Stimulated activated CD4-positive, alpha-beta T cell treated with anti-CD3 and anti-CD28 coated beads, TNF-alpha, amount 100 ng/mL, for 1 hour (primary cell): Measurements from ENCODE around the gene NR3C2.
"Not testable (repeated sequence)": the region's sequence is repeated elsewhere in the genome, so short reads cannot be mapped to it uniquely, and the experiment has no call there.

Experiments used
- DNase-seq, 3 donors: peaks; one replicate each; pipeline ENCODE4 v3.0.0-alpha.2; 2020; ENCODE audit warnings: low read depth in 3 of 3, low spot score in 1 of 3

NR3C2 gene

DNA sequence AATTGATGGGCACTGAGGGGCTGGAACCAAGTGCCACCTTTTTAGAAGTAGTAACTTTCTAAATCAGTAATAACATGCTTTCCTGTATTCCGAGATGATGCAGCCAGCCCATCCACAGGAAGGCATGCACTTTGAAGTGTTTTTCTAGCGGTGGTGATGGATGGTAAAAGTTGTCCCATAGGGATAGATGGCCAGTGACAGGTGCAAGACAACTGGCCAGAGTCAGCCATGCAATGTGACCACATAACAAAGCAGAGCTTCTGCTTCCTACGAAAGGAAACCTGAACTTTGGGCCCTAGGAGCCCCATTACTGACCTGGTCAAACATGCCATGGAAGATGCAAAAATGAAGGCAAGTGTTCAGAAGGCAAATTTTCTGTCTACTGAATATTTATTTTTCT lies 72.3 kb downstream of the NR3C2 start:
- no peak for DNase-seq

DNA sequence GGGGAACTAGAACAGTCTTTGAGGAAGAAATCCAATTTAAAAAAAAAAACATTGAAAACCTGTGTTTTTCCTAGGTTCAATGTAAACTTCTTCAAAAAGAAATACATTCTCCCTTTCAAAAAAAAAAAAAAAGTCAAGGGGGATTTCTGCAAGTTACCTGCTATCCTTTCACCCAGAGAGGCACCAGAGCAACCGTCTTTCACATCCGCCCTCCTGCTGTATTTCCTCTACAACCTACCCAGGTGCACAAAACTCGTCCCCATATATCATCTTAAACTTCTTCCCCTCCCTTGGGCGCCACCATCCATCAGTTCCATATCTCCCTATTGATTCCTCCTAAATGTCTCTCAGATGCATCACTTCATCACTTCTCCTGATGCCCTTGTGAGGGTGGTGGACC lies 74.5 kb downstream of the NR3C2 start:
- no peak for DNase-seq

DNA sequence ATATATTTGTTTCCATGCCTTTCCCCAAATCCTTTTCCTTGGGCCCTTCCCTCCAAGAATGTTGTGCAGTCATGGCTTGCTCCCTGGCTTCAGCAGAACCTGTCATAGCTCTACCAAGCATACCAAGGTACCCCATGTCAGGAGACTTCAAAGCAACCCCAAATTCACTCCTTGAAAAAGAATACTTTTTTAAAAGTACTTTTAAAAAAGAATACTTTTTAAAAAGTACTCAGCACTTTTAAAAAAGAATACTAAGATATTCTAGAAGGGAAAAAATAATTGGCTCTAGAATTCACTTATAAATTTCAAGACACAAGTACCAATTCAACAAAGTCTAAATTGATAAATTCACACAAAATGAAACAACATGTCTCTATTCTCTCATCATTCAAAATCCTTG lies 76.0 kb downstream of the NR3C2 start:
- DNase-seq, result no peak

DNA sequence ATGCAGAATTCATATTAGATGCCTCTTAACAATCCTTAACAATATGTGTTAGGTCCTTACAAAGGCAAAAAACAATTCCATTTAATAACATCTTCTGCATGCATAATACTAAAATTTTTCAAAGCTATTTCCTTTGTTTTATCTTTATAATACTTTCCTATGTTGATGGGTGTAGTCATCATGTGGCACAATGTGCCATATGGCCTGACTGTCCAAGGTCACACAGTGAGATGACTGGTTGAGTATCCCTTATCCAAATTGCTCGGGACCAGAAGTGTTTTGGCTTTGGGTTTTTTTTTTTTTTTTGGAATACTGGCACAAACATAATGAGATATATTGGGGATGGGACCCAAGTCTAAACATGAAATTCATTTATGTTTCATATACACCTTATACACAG lies 77.7 kb downstream of the NR3C2 start:
- no peak for DNase-seq

DNA sequence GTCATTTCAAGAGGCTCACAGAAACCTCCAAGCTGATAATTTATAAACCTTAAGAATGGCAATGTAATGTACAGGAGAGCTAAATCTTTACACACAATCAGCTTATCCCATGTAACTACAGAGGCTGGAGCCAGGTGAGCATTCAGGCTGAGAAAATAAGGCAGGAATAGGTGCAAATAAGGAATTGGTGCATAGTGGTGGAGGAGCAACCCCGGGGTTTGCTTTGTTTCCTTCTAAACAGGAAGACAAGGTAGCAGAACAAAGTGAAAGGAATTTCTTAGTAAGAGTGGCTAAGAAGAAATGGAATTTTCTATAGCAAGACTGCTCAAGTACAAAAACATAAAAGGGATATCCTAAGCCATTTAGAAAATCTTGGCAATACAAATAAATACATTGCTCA lies 82.4 kb downstream of the NR3C2 start:
- DNase-seq, result no peak

DNA sequence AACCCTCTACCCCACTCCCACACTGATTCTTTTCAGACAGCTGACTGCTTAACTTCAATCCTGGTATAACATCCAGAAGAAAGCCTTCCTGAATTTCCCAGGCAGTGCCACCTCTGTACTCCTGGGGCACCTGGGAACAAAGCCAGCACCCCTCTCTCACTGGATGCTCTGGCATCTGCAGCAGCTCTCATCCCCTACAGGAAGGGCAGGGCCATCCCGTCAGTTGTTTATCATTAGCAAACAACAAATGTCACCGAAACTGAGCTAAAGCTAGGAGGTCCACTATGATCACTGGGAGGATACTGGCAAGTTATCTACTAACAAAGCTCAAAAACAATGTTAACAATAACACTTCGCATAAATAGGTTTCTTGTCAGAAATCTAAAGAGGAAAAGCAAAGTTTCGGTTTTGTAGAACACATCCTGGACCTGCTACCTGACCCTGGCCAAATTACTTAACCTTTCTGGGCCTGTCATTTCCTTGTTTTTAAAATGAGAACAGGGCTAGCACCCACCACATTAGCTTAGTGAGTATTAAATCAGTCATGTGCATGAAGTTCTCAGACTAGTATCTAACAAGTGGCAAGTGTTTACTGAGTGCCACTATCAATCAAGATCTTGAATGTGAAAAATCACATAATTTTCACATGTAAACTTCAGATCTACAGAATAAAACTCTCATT lies 86.6 kb downstream of the NR3C2 start:
- no peak for DNase-seq

DNA sequence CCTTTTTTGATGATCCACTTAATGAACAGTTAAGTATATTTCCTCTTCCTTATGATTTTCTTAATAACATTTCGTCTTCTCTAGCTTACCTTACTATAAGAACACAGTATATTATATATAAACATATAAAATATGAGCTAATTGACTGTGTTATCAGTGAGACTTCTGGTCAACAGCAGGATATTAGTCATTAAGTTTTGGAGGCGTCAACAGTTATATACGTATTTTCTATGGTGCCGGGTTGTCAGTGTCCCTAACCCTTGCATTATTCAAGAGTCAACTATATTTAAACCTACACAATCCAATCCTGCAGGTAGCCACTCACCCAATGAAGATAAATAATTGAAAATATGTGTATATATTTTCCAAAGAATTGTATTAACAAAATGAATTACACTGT lies 88.0 kb downstream of the NR3C2 start:
- DNase-seq, result no peak

DNA sequence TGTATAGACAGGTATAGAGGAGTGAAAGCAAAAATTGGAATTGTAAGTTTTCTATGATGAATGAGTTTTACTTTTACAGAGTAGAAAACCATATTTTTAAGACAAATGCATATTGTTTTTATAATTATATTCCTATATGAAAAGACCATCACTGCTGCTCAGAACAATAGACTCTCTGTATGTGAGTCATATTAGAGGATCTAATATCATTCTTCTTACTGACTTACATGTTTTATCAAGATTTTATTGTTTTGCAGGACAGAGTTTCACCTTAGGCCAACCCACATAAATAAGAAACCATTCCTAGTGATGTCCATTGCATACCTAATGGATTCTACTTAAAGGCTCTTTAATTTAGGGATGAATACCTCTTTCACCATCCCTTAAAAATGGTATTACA lies 88.6 kb downstream of the NR3C2 start:
- no peak for DNase-seq

DNA sequence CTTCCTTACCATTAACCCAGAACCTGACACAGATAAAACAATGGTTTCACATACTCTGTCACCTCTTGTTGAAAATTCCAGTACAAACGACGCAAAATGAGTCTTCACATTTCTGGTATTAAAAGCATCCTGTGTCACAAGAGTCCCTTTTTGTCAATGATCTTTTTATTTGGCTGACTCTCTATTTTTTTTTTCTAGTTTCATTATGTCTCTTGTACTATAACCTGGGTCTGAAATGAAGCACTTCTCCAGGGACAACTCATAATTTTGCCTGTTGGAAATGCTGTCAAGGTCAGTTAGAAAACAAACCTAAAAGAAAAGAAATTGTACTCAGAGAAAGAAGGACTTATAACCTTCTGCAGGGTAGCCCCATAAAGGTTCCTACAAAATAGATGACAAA lies 93.1 kb downstream of the NR3C2 start:
- DNase-seq, result no peak

DNA sequence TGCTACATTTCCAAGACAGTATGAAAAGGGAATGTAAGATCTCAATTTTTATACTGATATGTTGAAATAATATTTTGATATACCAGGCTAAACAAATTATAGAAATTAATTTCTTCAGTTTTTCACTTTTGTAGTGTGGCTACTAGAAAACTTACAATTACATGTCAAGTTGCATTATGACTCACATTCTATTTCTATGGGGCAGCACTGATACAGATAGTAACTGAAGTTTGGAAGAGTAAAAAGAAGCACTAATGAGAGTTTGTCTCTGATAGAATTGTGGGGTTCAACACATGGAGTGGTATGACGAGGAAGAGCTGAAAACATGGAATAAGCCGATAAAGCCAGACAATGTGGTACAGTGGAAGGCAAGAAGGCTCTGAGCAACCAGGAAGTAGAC lies 95.6 kb downstream of the NR3C2 start:
- DNase-seq, result no peak

DNA sequence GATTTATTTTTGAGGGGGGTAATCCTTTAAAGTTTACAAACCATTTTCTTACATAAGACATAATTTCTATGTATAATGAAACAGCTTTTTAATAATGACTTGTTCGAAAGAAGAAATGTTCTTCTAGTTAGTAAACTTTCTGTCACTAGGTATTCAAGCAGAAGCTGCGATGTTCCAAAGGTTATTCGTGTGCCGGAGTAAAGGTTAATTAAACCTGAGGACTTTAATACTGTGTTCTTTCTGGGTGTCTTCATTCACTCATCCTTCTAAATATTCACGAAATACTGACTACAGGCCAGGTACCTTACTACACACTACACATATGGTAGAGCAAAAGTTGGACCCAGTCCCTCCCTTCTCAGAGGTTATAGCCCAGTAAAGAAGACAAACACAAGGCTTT lies 96.7 kb downstream of the NR3C2 start:
- DNase-seq, result no peak

DNA sequence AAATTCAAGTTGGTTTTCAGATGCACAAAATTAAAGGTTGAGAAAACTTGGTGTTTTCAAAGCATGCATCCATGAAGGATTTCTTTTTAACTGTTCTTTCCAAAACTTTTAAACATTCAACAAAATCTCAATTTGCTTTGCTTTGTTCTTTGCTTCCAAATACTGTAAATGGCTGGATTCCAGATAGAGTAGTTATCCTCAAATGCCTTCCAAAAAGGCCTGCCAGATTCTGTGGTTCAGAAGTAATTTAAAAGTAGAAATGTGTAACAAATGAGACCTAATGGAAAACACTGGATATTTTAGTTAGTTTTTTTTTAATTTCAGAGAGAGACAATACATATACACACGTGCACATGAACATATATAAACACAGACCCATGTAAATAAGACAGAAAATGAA lies 97.3 kb downstream of the NR3C2 start:
- no peak for DNase-seq

DNA sequence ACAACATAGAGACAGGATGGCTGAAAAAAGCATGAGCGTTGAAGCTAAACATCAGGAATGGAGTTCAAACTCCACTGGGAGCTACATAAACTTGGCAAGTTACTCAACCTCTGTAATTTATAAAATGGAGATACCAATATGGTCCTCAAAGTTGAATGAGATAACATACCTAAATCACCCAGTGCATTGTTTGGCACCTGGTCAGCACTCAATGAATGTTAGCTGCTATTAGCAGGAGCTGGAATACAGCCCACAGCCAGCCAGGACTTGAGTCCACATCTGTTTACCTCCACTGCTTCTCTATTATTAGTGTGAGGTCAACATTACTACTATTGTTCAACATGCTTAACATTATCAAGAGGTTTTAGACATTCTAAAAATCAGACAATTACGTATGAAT lies 97.9 kb downstream of the NR3C2 start:
- no peak for DNase-seq

DNA sequence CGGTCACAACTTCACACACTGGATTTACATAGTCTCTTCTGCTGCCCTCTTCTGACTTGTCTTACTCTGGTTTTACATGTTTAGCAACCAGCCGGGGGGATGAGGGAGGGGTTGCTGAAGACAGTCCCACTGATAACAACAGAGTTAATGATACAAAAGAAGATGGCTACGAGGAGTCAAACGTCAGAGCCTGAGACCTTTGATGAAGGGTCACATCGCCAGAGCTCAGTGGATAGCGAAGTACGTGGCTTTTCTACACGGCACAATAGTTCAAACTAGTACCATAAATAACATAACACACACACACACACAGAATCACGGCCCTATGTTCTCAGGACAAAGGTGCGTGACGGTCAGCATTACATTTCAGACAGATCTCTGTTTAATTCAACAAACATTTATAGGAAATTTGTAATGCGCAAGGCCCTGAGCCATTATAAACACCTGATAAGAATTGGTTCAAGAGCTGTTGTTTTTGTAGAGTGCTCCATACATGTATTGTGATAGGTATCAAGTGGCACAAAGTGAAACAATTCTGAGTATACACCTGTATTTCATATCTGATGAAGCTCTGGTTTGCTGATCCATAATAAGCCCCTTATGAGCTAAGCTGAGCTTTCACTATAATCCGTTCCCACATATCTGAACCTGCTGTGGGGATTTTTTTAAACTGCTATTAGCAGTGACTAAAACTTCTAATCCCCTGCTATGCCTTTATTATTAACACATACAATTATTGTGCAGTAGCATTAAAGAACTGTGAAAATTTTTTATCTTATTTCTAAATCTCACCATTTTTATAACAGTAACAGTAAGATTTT lies 100.0 kb downstream of the NR3C2 start:
- DNase-seq, result no peak

DNA sequence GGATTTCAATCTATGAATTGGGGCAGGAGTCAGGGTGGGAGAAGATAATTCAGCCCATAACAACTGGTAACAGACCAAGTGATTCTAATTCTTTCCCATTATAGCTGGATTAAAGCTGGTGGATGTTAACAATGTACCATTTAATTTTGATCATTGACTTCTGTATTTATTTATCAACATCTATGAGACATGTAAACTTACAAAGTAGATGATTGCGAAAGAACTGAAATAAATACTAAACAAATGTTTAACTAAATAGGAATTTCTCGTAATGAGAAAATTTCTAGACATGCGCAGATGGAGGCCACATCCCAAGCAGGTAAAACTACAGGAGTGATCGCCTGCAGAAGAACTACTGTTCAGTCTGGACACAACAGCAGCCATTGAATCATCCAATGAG lies 107.1 kb downstream of the NR3C2 start:
- no peak for DNase-seq

DNA sequence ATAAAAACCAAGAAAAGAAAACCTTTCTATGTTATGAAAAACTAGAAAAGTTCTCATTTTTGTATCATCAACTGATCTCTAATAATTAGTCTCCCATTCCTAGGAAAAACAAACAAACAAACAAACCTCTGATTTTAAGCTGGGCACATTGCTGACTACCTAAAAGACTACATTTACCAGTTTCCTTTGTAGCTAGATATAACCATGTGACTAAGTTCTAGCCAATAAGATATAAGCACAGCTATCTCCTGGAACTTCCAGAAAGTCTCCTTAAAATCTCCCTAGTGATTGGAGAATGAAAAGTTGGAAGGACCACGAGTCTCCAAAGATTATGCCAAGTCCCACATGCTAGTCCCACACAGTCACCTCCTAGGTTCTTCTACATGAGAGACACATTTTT lies 108.9 kb downstream of the NR3C2 start:
- no peak for DNase-seq

DNA sequence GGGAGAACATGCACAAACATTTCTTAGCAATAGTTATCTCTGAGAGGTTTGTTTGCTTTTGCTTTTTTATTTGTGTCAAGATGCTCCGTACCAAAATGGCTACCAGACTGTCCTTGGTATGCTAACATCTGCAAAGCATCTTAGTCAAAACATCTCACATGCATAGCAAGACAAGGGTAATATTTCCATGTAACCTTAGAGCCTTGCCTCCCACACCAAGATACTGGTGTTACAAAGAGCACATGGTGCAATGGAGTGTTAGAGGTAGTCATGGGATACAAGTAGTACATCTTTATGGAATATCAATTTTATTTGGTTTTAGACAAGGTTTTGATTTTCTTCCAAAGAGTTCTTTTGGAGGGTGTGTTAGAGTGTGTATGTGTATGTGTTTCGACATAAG lies 109.7 kb downstream of the NR3C2 start:
- DNase-seq, result no peak

DNA sequence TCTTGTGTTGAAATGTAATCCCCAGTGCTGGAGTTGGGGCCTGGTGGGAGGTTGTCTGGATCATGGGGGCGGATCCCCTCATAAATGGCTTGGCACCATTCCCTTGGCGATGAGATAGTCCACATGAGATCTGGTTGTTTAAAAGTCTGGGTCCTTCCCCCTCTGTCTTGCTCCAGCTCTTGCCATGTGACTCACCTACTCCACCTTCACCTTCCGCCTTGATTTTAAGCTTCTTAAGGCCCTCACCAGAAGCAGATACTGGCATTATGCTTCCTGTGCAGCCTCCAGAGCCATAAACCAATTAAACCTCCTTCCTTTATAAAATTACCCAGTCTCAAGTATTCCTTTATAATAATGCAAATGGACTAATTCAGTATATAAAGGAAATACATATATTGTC lies 111.5 kb downstream of the NR3C2 start:
- no peak for DNase-seq

DNA sequence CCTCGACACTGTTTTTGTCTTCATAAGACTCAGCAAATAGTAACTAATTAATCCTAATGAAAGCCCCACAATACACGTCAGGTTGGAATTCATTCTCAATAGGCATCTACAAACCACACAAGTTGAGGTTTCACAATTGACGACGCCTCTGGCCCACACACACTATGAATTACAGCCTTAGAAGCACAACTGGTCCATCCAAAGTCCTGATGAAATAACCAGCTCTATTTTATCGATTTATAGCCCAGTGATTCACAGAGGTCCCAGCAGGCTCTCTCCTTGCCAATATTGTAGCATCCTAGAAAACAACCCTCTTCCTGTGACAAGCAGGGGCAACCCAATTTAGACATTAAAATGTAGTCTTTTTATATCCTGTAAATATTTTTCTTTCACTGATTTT lies 112.1 kb downstream of the NR3C2 start:
- no peak for DNase-seq

DNA sequence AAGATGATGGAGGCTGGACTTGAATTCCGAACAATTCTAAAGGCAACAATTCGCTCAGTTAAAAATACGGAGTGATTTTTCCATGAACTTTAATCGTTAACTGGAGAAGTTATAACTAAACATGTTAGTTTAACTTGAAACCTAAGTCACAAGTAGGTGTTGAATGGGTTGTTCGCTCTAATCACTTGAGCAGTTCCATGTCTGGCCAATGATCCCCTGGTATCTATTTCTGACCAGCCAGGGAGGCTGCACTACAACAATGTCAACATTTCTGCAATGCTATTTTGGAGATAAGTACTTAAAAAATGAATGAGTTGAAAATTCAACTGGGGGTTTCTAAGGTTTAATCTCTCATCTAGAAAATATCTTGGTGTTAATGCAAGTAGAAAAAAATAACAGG lies 112.5 kb downstream of the NR3C2 start:
- no peak for DNase-seq

DNA sequence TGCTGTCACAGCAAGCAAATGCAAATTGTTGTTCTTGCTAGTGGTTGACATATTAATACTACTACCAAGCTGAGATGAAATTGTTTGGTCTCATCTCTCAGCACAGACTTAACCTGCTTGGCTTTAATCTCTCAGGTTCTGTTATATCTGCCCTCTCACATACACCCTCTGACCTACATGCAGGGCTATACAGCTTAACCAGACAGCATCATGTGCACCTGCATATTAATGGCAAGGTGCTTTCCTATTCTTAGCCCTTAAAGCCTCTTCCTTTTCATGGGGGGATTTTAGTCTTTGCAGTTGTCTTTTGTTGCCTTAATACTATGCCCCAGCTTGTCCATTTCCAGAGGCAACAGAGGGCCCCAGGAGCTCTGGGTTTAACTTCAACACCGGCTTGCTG lies 114.5 kb downstream of the NR3C2 start:
- DNase-seq, result no peak

DNA sequence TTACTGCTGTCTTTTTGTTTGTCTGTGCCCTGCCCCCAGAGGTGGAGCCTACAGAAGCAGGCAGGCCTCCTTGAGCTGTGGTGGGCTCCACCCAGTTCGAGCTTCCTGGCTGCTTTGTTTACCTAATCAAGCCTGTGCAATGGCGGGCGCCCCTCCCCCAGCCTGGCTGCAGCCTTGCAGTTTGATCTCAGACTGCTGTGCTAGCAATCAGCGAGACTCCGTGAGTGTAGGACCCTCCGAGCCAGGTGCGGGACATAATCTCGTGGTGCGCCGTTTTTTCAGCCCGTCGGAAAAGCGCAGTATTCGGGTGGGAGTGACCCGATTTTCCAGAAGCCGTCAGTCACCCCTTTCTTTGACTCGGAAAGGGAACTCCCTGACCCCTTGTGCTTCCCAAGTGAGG lies 118.9 kb downstream of the NR3C2 start:
- not testable (repeated sequence) for DNase-seq

DNA sequence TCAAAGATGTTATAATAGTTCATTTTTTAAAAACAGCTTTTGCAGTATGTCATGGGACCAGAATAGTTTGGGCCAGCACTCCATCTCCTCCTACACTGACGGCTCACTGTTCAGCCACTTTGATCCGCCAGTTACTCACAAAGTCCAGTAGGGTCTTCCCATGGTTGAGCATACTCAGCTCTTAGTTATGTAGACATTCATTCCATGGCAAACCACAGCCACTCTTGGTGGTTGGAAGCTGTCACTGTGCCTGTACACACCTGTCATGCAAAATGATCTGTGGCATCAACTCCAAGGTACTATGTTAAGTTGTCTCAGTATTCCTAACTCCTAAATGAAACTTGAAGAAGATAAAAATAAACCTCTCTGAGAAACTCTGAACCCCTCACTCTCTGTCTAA lies 127.2 kb downstream of the NR3C2 start:
- no peak for DNase-seq
